Transverse colon (tissue), 4 donors: ENCODE measurements around the gene REEP2.

Experiments used
- POLR2AphosphoS5 ChIP-seq, 3 donors: sonication (generic); formaldehyde crosslinking; IDR thresholded peaks; one replicate each; pipeline ENCODE4 v1.6.1; 2016; ENCODE audit warnings: antibody characterized with exemption in 3 of 3
- TF ChIP-seq, protein P1 (sequence below), 5 experiments: fragments of 200-600 bp in 3 of 5; fragments of 450-650 bp in 2 of 5; sonication (generic) in 3 of 5; IDR thresholded peaks; 1 replicate in 2 of 5; 2 replicates in 3 of 5; pipeline ENCODE4 v1.5.1; 2016 to 2017; ENCODE audit warnings: antibody characterized with exemption in 5 of 5, inconsistent platforms in 3 of 5, mild to moderate bottlenecking in 2 of 5, moderate library complexity in 1 of 5

GRCh38 chr5:138489683-138490061 lies 50.8 kb downstream of the REEP2 start:
- TF ChIP-seq, protein P1, sequence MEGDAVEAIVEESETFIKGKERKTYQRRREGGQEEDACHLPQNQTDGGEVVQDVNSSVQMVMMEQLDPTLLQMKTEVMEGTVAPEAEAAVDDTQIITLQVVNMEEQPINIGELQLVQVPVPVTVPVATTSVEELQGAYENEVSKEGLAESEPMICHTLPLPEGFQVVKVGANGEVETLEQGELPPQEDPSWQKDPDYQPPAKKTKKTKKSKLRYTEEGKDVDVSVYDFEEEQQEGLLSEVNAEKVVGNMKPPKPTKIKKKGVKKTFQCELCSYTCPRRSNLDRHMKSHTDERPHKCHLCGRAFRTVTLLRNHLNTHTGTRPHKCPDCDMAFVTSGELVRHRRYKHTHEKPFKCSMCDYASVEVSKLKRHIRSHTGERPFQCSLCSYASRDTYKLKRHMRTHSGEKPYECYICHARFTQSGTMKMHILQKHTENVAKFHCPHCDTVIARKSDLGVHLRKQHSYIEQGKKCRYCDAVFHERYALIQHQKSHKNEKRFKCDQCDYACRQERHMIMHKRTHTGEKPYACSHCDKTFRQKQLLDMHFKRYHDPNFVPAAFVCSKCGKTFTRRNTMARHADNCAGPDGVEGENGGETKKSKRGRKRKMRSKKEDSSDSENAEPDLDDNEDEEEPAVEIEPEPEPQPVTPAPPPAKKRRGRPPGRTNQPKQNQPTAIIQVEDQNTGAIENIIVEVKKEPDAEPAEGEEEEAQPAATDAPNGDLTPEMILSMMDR (IDR thresholded peaks at IDR 0.05) = no peak
- TF ChIP-seq POLR2AphosphoS5 (IDR thresholded peaks at IDR 0.05) = no peak
